AG04450 (cell line): ENCODE results near the gene SAP30BP. TPM values are rescaled to one million over a fixed set of nuclear protein-coding genes. Genes with fewer than 3 reads are reported as not detected.

Experiments used
- CTCF ChIA-PET: fragments of 300-600, 350-600 bp; formaldehyde crosslinking; extraction: SDS; loops from one replicate; lab custom pipeline; 2022; ENCODE audit warnings: antibody characterized with exemption, inconsistent platforms; lab: Charles Lee
- POLR2A ChIA-PET: fragments of 350-600 bp; formaldehyde crosslinking; extraction: SDS; loops from one replicate; lab custom pipeline; 2021; ENCODE audit warnings: antibody characterized with exemption, inconsistent platforms; lab: Yijun Ruan, JAX
- DNase-seq: peaks from one replicate; pipeline ENCODE4 v3.0.0-alpha.2; 2011; ENCODE audit warnings: low read depth, low spot score
- H3K27ac ChIP-seq: one replicate; pipeline ENCODE4 v1.5.1; 2012; ENCODE audit warnings: low read depth, low read length, control low read depth
- H3K27me3 ChIP-seq: one replicate; pipeline ENCODE4 v1.6.0; 2012; ENCODE audit warnings: low read length; ENCODE audit not compliant: control insufficient read depth, insufficient read depth
- H3K4me3 ChIP-seq: 2 replicates; pipeline ENCODE4 v1.5.1; 2011; ENCODE audit warnings: mild to moderate bottlenecking, low read depth, low read length, control low read depth
- H3K9me3 ChIP-seq: 2 replicates; pipeline ENCODE4 v1.5.1; 2012; ENCODE audit warnings: low read length; ENCODE audit not compliant: control insufficient read depth, insufficient read depth
- CTCF ChIP-seq: IDR thresholded peaks from 2 replicates; pipeline ENCODE4 v1.5.1; 2011; ENCODE audit warnings: low read depth, low read length, control low read depth, inconsistent platforms
- polyA plus RNA-seq: library from polyadenylated mRNA; depleted of rRNA; stranded (reverse); fragments of >200 nt; gene quantifications from 2 replicates; pipeline ENCODE4 v1.2.3, GENCODE V29; 2011

SAP30BP gene
- polyA plus RNA-seq, 1 experiment, result 75.4 TPM

GRCh38 chr17:75649687-75650086 is 17.5 kb upstream of the SAP30BP start:
- Histone ChIP-seq H3K4me3 (no peak overlapping the region), H3K27me3 (no peaks in the 10 kb centered on the region), H3K27ac (no peak overlapping the region), H3K9me3 (no peaks in the 10 kb centered on the region)
- ChIA-PET POLR2A (no interaction called here), CTCF (interaction anchor here (2.1 to 16.8 kb wide), 2 partner anchors 16 to 98 kb away, joined by 8 to 226 read pairs; partner anchors contain the start of gene SMIM5)
- no peak for DNase-seq
- no peak for TF ChIP-seq CTCF

GRCh38 chr17:75650874-75651273 is 16.3 kb upstream of the SAP30BP start:
- no peaks in the 10 kb centered on the region for H3K27me3 ChIP-seq
- TF ChIP-seq CTCF, result no peak

GRCh38 chr17:75652341-75652740 is 14.8 kb upstream of the SAP30BP start:
- Histone ChIP-seq H3K9me3 (no peaks in the 10 kb centered on the region), H3K4me3 (no peak overlapping the region), H3K27ac (no peak overlapping the region), H3K27me3 (no peaks in the 10 kb centered on the region)
- CTCF ChIA-PET, result interaction anchor here (0.5 to 16.8 kb wide), 6 partner anchors 8 to 96 kb away, joined by 3 to 226 read pairs (median 10); partner anchors contain the start of gene SMIM5
- no peak for TF ChIP-seq CTCF
- no peak for DNase-seq
- POLR2A ChIA-PET, result no interaction called here

More at GRCh38 chr17:75650874-75651273, 16.3 kb upstream of the SAP30BP start:
- CTCF ChIA-PET, result interaction anchor here (3.3 to 16.8 kb wide), 2 partner anchors 17 to 98 kb away, joined by 21 to 226 read pairs; partner anchors contain the start of gene SMIM5
- Histone ChIP-seq H3K9me3 (no peaks in the 10 kb centered on the region), H3K4me3 (no peak overlapping the region), H3K27ac (no peak overlapping the region)
- POLR2A ChIA-PET, result no interaction called here
- no peak for DNase-seq

- CTCF ChIA-PET, result interaction anchor here (0.6 to 16.8 kb wide), 6 partner anchors 8 to 96 kb away, joined by 3 to 226 read pairs (median 10); partner anchors contain the start of gene SMIM5
- Histone ChIP-seq H3K27ac (no peak overlapping the region), H3K27me3 (no peaks in the 10 kb centered on the region), H3K9me3 (no peaks in the 10 kb centered on the region), H3K4me3 (no peak overlapping the region)
- TF ChIP-seq CTCF, result peak; percentile 88
- POLR2A ChIA-PET, result no interaction called here
- DNase-seq, result no peak
Observed at GRCh38 chr17:75652934-75653549, 14.1 kb upstream of the SAP30BP start.

GRCh38 chr17:75654176-75654575 is 13.0 kb upstream of the SAP30BP start:
- no peak overlapping the region for H3K4me3 ChIP-seq
- no peak overlapping the region for H3K27ac ChIP-seq
- CTCF ChIA-PET, result interaction anchor here (0.8 to 16.8 kb wide), 6 partner anchors 10 to 95 kb away, joined by 3 to 226 read pairs (median 6); partner anchors contain the start of genes RECQL5, SAP30BP and SMIM5
- POLR2A ChIA-PET, result interaction anchor here (0.6 kb wide), 1 partner anchor 118 kb away, joined by 3 read pairs; no protein-coding TSS in a partner anchor
- no peak for DNase-seq
- TF ChIP-seq CTCF, result peak; percentile 26
- no peaks in the 10 kb centered on the region for H3K27me3 ChIP-seq
- H3K9me3 ChIP-seq, result no peaks in the 10 kb centered on the region
